ENCODE results near the gene SFI1.
"Not testable (repeated sequence)": the region's sequence is repeated elsewhere in the genome, so short reads cannot be mapped to it uniquely, and the experiment has no call there.

Gene SFI1

GRCh38 chr22:31495343-31495742, 993 bp upstream of the SFI1 start:
- no peak for DNase-seq

- DNase-seq, result no peak
These were observed 405 bp downstream of the SFI1 start for GRCh38 chr22:31496735-31497146.

GRCh38 chr22:31497148-31497938, 1.0 kb downstream of the SFI1 start:
- DNase-seq, result no peak

- no peak for DNase-seq
These were observed 5.4 kb downstream of the SFI1 start for GRCh38 chr22:31501738-31502137.

- DNase-seq, result no peak
These were observed 7.1 kb downstream of the SFI1 start for GRCh38 chr22:31503211-31503964.

GRCh38 chr22:31504282-31504681, 7.9 kb downstream of the SFI1 start:
- DNase-seq, result no peak

GRCh38 chr22:31507517-31507916, 11.2 kb downstream of the SFI1 start:
- DNase-seq, result not testable (repeated sequence)

GRCh38 chr22:31508536-31508935, 12.2 kb downstream of the SFI1 start:
- no peak for DNase-seq

GRCh38 chr22:31509061-31509762, 12.9 kb downstream of the SFI1 start:
- no peak for DNase-seq

GRCh38 chr22:31520051-31520450, 23.7 kb downstream of the SFI1 start:
- no peak for DNase-seq

- not testable (repeated sequence) for DNase-seq
These were observed 27.8 kb downstream of the SFI1 start for GRCh38 chr22:31524132-31524531.

- no peak for DNase-seq
These were observed 29.9 kb downstream of the SFI1 start for GRCh38 chr22:31526270-31526669.

- no peak for DNase-seq
These were observed 34.5 kb downstream of the SFI1 start for GRCh38 chr22:31530823-31531195.

GRCh38 chr22:31532060-31532459, 35.7 kb downstream of the SFI1 start:
- no peak for DNase-seq

- no peak for DNase-seq
These were observed 37.0 kb downstream of the SFI1 start for GRCh38 chr22:31533374-31533773.

GRCh38 chr22:31537019-31537535, 40.7 kb downstream of the SFI1 start:
- DNase-seq, result no peak

GRCh38 chr22:31538815-31539214, 42.5 kb downstream of the SFI1 start:
- no peak for DNase-seq

GRCh38 chr22:31540166-31540565, 43.8 kb downstream of the SFI1 start:
- DNase-seq, result not testable (repeated sequence)

- DNase-seq, result no peak
These were observed 44.6 kb downstream of the SFI1 start for GRCh38 chr22:31540966-31541365.

- no peak for DNase-seq
These were observed 48.4 kb downstream of the SFI1 start for GRCh38 chr22:31544481-31545480.

- DNase-seq, result no peak
These were observed 54.6 kb downstream of the SFI1 start for GRCh38 chr22:31550871-31551370.

GRCh38 chr22:31556627-31557203, 60.4 kb downstream of the SFI1 start:
- DNase-seq, result no peak

All from NCI-H2171 (cell line).